Smooth muscle cell (in vitro differentiated cells): ENCODE results near the gene ST3GAL6. TPM values are rescaled to one million over a fixed set of nuclear protein-coding genes. Genes with fewer than 3 reads are reported as not detected.

Source experiments
- DNase-seq: peaks from one replicate; lab custom pipeline; 2025; ENCODE audit not compliant: unreplicated experiment; lab: John Stamatoyannopoulos, UW
- H2AFZ ChIP-seq: fragments of 200-600 bp; sonication (generic); 2 replicates; pipeline ENCODE4 v1.6.0; 2016; ENCODE audit warnings: antibody characterized with exemption, low read depth, mild to moderate bottlenecking
- H3F3A ChIP-seq: fragments of 200-600 bp; sonication (generic); 2 replicates; pipeline ENCODE4 v1.6.0; 2017; ENCODE audit warnings: antibody characterized with exemption, low read depth
- H3K27ac ChIP-seq: fragments of 200-600 bp; sonication (generic); 2 replicates; pipeline ENCODE4 v1.5.1; 2016; ENCODE audit warnings: low read depth, mild to moderate bottlenecking
- H3K27me3 ChIP-seq: fragments of 200-600 bp; sonication (generic); 2 replicates; pipeline ENCODE4 v1.6.1; 2016; ENCODE audit warnings: low read depth, mild to moderate bottlenecking
- H3K36me3 ChIP-seq: fragments of 200-600 bp; sonication (generic); 2 replicates; pipeline ENCODE4 v1.5.1; 2016; ENCODE audit warnings: low read depth
- H3K4me1 ChIP-seq: fragments of 200-600 bp; sonication (generic); 2 replicates; pipeline ENCODE4 v1.5.1; 2016; ENCODE audit warnings: low read depth
- H3K4me2 ChIP-seq: fragments of 200-600 bp; sonication (generic); 2 replicates; pipeline ENCODE4 v1.6.0; 2016; ENCODE audit warnings: mild to moderate bottlenecking
- H3K4me3 ChIP-seq: fragments of 200-600 bp; sonication (generic); 2 replicates; pipeline ENCODE4 v1.5.1; 2016; ENCODE audit warnings: mild to moderate bottlenecking
- H3K79me2 ChIP-seq: fragments of 200-600 bp; sonication (generic); 2 replicates; pipeline ENCODE4 v1.6.0; 2016; ENCODE audit warnings: low read depth, mild to moderate bottlenecking
- H3K9ac ChIP-seq: fragments of 200-600 bp; sonication (generic); 2 replicates; pipeline ENCODE4 v1.6.0; 2016; ENCODE audit warnings: low read depth
- H3K9me3 ChIP-seq: fragments of 200-600 bp; sonication (generic); replicated peaks from 2 replicates; pipeline ENCODE4 v1.5.1; 2016; ENCODE audit warnings: low read depth
- H4K20me1 ChIP-seq: fragments of 200-600 bp; sonication (generic); 2 replicates; pipeline ENCODE4 v1.6.0; 2016; ENCODE audit warnings: low read depth
- WGBS: methylation state at CpG from one replicate; pipeline ENCODE4 v1.1.7; 2016; ENCODE audit warnings: low lambda C conversion rate; 5-methylcytosine and 5-hydroxymethylcytosine counted together
- polyA plus RNA-seq: library from polyadenylated mRNA; unstranded; fragments of >200 nt; fragmentation: Nextera tagmentation; extraction: Ambion mirVana; gene quantifications from 2 replicates; pipeline ENCODE4 v1.2.1, GENCODE V29; 2016
- total RNA-seq: library from RNA; depleted of rRNA; stranded (reverse); fragments of >200 nt; gene quantifications from 2 replicates; pipeline ENCODE4 v1.2.3, GENCODE V29; 2014
- TF ChIP-seq, protein P1 (sequence below): fragments of 200-600 bp; sonication (generic); IDR thresholded peaks from 2 replicates; pipeline ENCODE4 v1.5.1; 2017; ENCODE audit warnings: borderline replicate concordance, mild to moderate bottlenecking, antibody characterized with exemption; ENCODE audit not compliant: insufficient read depth, poor library complexity, severe bottlenecking

Gene ST3GAL6
- total and polyA plus RNA-seq, 2 experiments from 2014 or later: 19.4 to 40.7 TPM

DNA sequence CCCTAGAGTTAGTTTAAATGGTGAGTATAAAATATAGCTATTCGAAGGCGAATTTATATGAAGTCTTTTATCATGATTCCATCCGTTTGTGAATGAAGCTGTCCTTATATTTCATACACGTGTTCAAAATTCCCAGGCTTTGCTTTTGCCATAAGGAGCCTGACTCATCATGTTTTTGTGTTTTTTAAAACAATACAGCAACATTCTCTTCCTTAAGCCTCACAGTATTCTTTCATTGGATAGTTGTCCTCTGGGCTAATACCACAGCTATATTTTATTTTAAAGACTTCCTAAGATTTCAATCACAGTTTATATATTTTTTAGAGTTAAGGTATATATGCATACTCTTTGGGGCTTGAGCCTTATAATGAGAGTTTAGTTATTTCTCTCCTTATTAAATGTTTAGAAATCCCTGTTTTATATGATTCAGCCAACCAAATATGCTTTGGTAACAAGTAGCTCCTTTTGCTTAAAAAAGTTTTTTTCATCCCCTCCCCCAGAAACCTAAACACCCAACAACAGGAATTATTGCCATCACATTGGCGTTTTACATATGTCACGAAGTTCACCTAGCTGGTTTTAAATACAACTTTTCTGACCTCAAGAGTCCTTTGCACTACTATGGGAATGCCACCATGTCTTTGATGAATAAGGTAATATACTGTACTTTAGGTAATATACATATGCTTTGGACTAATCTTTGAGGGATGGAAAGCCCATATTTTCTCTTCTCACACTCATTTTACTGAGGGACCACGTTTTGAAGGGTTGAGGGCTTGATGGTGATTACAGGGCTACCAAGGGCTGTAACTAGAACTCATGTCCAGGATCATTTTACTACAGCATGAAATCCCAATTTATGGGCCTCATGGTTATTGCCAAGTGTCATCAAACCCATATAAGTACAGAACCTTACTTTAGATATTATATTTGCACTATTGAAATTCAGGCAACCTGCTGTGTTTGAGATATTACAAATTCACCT, 28.5 kb downstream of the ST3GAL6 start:
- 89% methylated on average over 7 of the region's 7 CpGs for WGBS

GRCh38 chr3:98793971-98794370, 30.8 kb downstream of the ST3GAL6 start:
- 74% methylated on average over 3 of the region's 3 CpGs for WGBS
- H3K4me3 ChIP-seq: no peak overlapping the region

More for the DNA sequence above, 28.5 kb downstream of the ST3GAL6 start:
- Histone ChIP-seq H3F3A (no peaks in the 10 kb centered on the region), H3K9ac (no peak overlapping the region), H4K20me1 (no peaks in the 10 kb centered on the region), H3K4me1 (no peaks in the 10 kb centered on the region), H3K36me3 (no peaks in the 10 kb centered on the region), H3K4me2 (no peak overlapping the region), H2AFZ (no peak overlapping the region), H3K27ac (no peak overlapping the region), H3K79me2 (no peaks in the 10 kb centered on the region), H3K4me3 (no peak overlapping the region), H3K27me3 (no peaks in the 10 kb centered on the region), H3K9me3 (no peaks in the 10 kb centered on the region)
- no peak for DNase-seq
- TF ChIP-seq, protein P1, sequence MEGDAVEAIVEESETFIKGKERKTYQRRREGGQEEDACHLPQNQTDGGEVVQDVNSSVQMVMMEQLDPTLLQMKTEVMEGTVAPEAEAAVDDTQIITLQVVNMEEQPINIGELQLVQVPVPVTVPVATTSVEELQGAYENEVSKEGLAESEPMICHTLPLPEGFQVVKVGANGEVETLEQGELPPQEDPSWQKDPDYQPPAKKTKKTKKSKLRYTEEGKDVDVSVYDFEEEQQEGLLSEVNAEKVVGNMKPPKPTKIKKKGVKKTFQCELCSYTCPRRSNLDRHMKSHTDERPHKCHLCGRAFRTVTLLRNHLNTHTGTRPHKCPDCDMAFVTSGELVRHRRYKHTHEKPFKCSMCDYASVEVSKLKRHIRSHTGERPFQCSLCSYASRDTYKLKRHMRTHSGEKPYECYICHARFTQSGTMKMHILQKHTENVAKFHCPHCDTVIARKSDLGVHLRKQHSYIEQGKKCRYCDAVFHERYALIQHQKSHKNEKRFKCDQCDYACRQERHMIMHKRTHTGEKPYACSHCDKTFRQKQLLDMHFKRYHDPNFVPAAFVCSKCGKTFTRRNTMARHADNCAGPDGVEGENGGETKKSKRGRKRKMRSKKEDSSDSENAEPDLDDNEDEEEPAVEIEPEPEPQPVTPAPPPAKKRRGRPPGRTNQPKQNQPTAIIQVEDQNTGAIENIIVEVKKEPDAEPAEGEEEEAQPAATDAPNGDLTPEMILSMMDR: no peak

GRCh38 chr3:98796334-98796733, 33.2 kb downstream of the ST3GAL6 start:
- no peaks in the 10 kb centered on the region for H3K4me1 ChIP-seq
- H3K36me3 ChIP-seq: peaks cover 5% of the 10 kb centered on the region
- no peaks in the 10 kb centered on the region for H3K9me3 ChIP-seq
- H3K27me3 ChIP-seq: no peaks in the 10 kb centered on the region
- no peaks in the 10 kb centered on the region for H4K20me1 ChIP-seq
- H3K4me3 ChIP-seq: no peak overlapping the region
- H3K79me2 ChIP-seq: no peaks in the 10 kb centered on the region
- no peak for DNase-seq
- H2AFZ ChIP-seq: no peak overlapping the region
- H3F3A ChIP-seq: peaks cover 6% of the 10 kb centered on the region
- TF ChIP-seq, protein P1: no peak
- no peak overlapping the region for H3K9ac ChIP-seq
- no peak overlapping the region for H3K4me2 ChIP-seq
- WGBS: 97% methylated on average over 5 of the region's 5 CpGs
- H3K27ac ChIP-seq: no peak overlapping the region

More at GRCh38 chr3:98793971-98794370, 30.8 kb downstream of the ST3GAL6 start:
- TF ChIP-seq, protein P1: no peak
- Histone ChIP-seq H3K9me3 (no peaks in the 10 kb centered on the region), H3K79me2 (no peaks in the 10 kb centered on the region), H3K36me3 (peaks cover 5% of the 10 kb centered on the region), H3K4me1 (no peaks in the 10 kb centered on the region), H3K27me3 (no peaks in the 10 kb centered on the region), H3K27ac (peak overlapping the region; percentile 49), H3K9ac (no peak overlapping the region), H3K4me2 (peak overlapping the region; percentile 36), H3F3A (no peaks in the 10 kb centered on the region), H2AFZ (no peak overlapping the region), H4K20me1 (no peaks in the 10 kb centered on the region)
- no peak for DNase-seq

- TF ChIP-seq, protein P1: no peak
- 93% methylated on average over 4 of the region's 4 CpGs for WGBS
- Histone ChIP-seq H3F3A (peaks cover 6% of the 10 kb centered on the region), H3K9me3 (no peaks in the 10 kb centered on the region), H3K4me3 (no peak overlapping the region), H3K27me3 (no peaks in the 10 kb centered on the region), H4K20me1 (no peaks in the 10 kb centered on the region), H3K79me2 (no peaks in the 10 kb centered on the region), H2AFZ (no peak overlapping the region), H3K4me2 (no peak overlapping the region), H3K9ac (no peak overlapping the region), H3K36me3 (peaks cover 5% of the 10 kb centered on the region), H3K4me1 (no peaks in the 10 kb centered on the region), H3K27ac (peak overlapping the region; percentile 48)
- no peak for DNase-seq
Measured at GRCh38 chr3:98797905-98798304, 34.8 kb downstream of the ST3GAL6 start.
